Activated CD8-positive, alpha-beta T cell treated with anti-CD3 and anti-CD28 coated beads, Interleukin-2, amount 10 ng/mL, durations not matched to agents 7 days and 5 days (primary cell): ENCODE results near the gene ZSCAN1. TPM values are rescaled to one million over a fixed set of nuclear protein-coding genes. Genes with fewer than 3 reads are reported as not detected.
A peak's percentile ranks its signal among the peaks of the same experiment; 100 is the strongest.

Experiments used
- ATAC-seq: fragments of 150-1000 bp; cut with Tn5 transposase; one replicate; pipeline ENCODE4 v1.10.0; 2021; ENCODE audit warnings: moderate library complexity
- CTCF ChIA-PET: fragments of 350-600 bp; sonication (Branson Sonifier 250); formaldehyde crosslinking; loops from one replicate; lab custom pipeline; 2021; ENCODE audit warnings: antibody characterized with exemption; lab: Charles Lee
- POLR2A ChIA-PET: fragments of 350-600 bp; sonication (Branson Sonifier 250); formaldehyde crosslinking; loops from one replicate; lab custom pipeline; 2021; ENCODE audit warnings: antibody characterized with exemption; lab: Charles Lee
- DNase-seq: peaks from one replicate; pipeline ENCODE4 v3.0.0-alpha.2; 2020
- H3K27ac Mint-ChIP-seq: one replicate; pipeline ENCODE4 v1.8.0; 2021; ENCODE audit warnings: mild to moderate bottlenecking, mixed read lengths
- H3K27me3 Mint-ChIP-seq: one replicate; pipeline ENCODE4 v1.8.0; 2021; ENCODE audit warnings: low read depth, mixed read lengths
- H3K36me3 Mint-ChIP-seq: one replicate; pipeline ENCODE4 v1.8.0; 2021; ENCODE audit warnings: low read depth, mixed read lengths
- H3K4me1 Mint-ChIP-seq: one replicate; pipeline ENCODE4 v1.8.0; 2021; ENCODE audit warnings: low read depth, mixed read lengths
- H3K4me3 Mint-ChIP-seq: one replicate; pipeline ENCODE4 v1.8.0; 2021; ENCODE audit warnings: mild to moderate bottlenecking, mixed read lengths
- H3K9me3 Mint-ChIP-seq: one replicate; pipeline ENCODE4 v1.8.0; 2022; ENCODE audit warnings: mixed read lengths; ENCODE audit not compliant: insufficient read depth
- total RNA-seq, 2 experiments: library from RNA; stranded (reverse); gene quantifications; one replicate each; pipeline ENCODE4 v1.2.3, GENCODE V29; 2021

The ZSCAN1 gene
- total RNA-seq, 2 experiments from 2014 or later = not detected

DNA sequence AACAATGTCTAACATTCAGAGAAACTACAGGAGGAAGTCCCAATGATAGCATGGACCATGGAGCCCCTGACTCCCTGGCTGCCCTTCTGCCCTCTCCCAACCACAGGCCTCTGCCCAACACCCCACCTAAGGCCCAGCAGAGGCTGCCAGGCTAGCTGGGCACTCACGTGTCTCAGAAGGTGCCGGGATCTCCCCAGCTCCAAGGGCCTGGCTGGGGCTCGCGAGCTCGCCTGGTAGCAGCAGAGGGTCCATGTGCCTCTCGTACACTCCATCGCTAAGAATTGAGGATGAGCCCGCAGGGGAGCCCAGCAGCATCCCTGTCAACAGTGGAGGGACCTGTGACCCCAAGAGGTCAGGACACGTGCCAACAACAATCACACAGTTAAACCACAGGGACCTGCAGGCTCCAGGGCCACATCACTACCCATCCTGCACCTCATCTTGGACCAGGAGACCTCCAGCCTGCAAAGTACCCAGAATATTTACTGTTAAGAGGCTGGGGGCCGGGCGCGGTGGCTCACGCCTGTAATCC lies 54.8 kb downstream of the ZSCAN1 start:
- Mint-ChIP-seq H3K36me3 (peaks cover 28% of the 10 kb centered on the region), H3K4me3 (no peak overlapping the region), H3K27me3 (no peaks in the 10 kb centered on the region), H3K4me1 (no peaks in the 10 kb centered on the region), H3K9me3 (peaks cover 23% of the 10 kb centered on the region), H3K27ac (no peak overlapping the region)
- DNase-seq (no peak), ATAC-seq (no peak)
- ChIA-PET CTCF (no interaction called here), POLR2A (no interaction called here)

DNA sequence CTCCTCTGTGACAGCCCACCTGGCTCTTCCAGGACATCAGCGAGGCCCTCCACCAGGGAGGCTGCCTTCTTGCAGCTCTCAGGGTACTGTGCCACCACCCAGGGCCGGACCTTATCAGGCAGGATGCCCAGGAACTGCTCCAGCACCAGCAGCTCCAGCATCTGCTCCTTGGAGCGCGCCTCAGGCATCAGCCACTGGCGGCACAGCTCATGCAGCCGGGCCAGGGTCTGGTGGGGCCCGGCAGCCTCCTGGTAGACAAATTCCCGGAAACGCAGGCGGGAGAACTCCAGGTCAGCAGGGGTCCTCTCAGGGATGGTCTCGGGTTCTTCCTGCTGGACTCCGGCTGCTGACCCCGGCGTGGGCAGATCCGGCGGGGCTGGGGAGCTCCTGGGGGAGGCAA lies 56.0 kb downstream of the ZSCAN1 start:
- POLR2A ChIA-PET = no interaction called here
- ATAC-seq (no peak), DNase-seq (no peak)
- no peak overlapping the region for H3K27ac Mint-ChIP-seq
- H3K4me1 Mint-ChIP-seq = no peaks in the 10 kb centered on the region
- peaks cover 26% of the 10 kb centered on the region for H3K36me3 Mint-ChIP-seq
- H3K4me3 Mint-ChIP-seq = no peak overlapping the region
- H3K9me3 Mint-ChIP-seq = peaks cover 20% of the 10 kb centered on the region
- CTCF ChIA-PET = no interaction called here
- H3K27me3 Mint-ChIP-seq = no peaks in the 10 kb centered on the region

DNA sequence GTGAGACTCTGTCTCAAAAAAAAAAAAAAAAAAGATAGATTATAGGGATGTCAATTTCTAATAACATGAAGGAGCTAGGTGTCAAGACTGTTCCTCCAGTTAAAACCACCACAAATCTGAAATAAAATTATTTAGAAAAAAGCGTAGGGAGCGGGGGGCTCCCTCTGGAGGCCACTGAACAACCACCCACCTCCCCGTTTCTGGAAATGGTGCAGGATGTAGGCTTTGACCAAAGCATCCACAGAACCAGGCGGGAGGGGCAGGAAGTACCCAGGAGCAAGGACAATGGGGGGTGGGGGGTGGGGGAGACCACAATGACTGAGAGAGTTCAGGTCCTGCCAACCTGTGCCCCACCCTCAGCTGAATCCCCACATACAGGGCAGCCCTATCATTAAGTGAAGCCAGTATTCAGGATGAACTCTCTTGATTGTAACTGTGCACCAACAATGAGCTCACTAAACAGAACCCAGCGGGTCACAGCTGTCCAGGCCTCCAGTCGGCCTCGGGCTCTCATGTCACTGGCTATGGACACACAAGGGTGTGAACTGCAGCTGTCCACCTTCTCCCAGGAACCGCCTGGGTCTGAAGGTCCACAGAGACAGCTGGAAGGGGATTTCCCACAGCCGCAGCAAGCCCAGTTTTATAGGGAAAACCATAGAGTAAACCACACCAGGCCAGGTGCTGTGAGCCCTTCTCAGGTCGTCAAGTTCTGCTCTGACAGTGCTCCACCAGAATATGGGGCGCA lies 57.6 kb downstream of the ZSCAN1 start:
- H3K36me3 Mint-ChIP-seq = peaks cover 28% of the 10 kb centered on the region
- H3K27ac Mint-ChIP-seq = no peak overlapping the region
- H3K4me1 Mint-ChIP-seq = no peaks in the 10 kb centered on the region
- H3K9me3 Mint-ChIP-seq = peaks cover 24% of the 10 kb centered on the region
- no peak overlapping the region for H3K4me3 Mint-ChIP-seq
- POLR2A ChIA-PET = no interaction called here
- CTCF ChIA-PET = no interaction called here
- DNase-seq = no peak
- ATAC-seq = no peak
- no peaks in the 10 kb centered on the region for H3K27me3 Mint-ChIP-seq

DNA sequence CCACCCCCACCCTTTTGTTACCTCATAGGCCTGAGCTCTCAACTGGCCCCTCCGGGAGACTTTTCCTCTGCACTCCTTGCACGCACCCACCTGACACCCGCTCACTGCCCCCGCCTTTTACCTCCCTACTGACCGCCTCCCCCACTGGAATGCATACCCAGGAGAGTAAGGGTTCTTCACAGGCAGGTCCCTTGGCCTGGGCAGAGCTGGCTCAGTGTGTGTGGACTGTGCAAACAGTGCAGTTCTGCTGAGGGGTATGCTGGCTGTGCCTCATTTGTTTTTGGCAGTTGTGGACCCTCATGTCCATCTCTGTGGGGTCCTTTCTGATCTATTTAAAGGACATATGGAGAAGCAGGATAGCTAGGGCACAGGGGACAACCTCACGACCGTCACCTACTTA lies 59.2 kb downstream of the ZSCAN1 start:
- Mint-ChIP-seq H3K9me3 (peaks cover 21% of the 10 kb centered on the region), H3K27me3 (no peaks in the 10 kb centered on the region), H3K4me3 (no peak overlapping the region), H3K36me3 (peaks cover 27% of the 10 kb centered on the region), H3K27ac (no peak overlapping the region), H3K4me1 (peaks cover 6% of the 10 kb centered on the region)
- POLR2A ChIA-PET = interaction anchor here (0.6 to 1.1 kb wide), 2 partner anchors 57 to 658 kb away, joined by 3 to 4 read pairs; partner anchors contain the start of genes ZNF329 and ZNF749
- DNase-seq (no peak), ATAC-seq (no peak)
- CTCF ChIA-PET = no interaction called here

DNA sequence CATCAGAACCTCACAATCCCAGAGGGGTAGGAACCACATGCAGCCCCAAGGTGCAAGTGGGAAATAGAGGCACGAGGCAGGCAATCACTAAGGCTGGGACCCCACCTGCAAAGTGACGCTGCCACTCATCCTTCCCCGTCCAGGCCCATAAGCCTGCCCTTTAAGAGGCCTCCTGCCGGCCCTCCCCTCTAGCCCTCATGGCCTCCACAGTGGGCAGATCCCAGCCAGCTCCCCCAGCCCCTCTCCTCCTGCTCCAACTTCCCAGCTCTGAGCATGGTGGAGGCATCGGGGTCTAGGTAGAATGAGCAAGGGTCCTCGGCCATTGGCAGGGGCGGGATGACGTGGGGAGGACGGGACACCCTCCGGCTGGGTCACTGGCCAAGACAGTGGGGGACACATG lies 61.5 kb downstream of the ZSCAN1 start:
- Mint-ChIP-seq H3K9me3 (peaks cover 18% of the 10 kb centered on the region), H3K27me3 (no peaks in the 10 kb centered on the region), H3K27ac (no peak overlapping the region), H3K4me1 (peaks cover 13% of the 10 kb centered on the region), H3K4me3 (no peak overlapping the region), H3K36me3 (peaks cover 26% of the 10 kb centered on the region)
- ChIA-PET CTCF (no interaction called here), POLR2A (no interaction called here)
- ATAC-seq = no peak
- no peak for DNase-seq

DNA sequence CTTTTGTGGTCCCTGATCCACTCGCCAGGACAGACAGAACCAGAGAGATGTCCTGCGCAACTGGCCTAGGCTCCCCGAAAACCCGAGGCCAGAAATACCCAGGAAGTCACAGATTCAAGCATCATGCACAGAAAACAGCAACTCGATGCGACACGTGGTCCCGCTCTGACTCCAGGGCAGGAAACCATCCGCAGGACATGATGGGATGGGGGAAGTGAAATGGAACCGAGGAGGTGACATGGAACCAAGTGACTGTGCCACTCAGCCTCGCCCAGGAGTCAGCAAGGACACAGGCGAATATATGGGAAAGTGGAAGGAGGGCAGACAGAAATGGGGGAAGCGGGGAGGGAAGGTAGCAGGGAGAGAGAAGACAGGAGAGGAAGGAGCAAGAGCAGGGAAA lies 63.1 kb downstream of the ZSCAN1 start:
- Mint-ChIP-seq H3K4me3 (peak overlapping the region; percentile 61), H3K36me3 (peaks cover 23% of the 10 kb centered on the region), H3K27me3 (no peaks in the 10 kb centered on the region), H3K27ac (peak overlapping the region; percentile 80), H3K4me1 (peaks cover 13% of the 10 kb centered on the region), H3K9me3 (peaks cover 15% of the 10 kb centered on the region)
- ChIA-PET CTCF (no interaction called here), POLR2A (no interaction called here)
- no peak for DNase-seq
- no peak for ATAC-seq

DNA sequence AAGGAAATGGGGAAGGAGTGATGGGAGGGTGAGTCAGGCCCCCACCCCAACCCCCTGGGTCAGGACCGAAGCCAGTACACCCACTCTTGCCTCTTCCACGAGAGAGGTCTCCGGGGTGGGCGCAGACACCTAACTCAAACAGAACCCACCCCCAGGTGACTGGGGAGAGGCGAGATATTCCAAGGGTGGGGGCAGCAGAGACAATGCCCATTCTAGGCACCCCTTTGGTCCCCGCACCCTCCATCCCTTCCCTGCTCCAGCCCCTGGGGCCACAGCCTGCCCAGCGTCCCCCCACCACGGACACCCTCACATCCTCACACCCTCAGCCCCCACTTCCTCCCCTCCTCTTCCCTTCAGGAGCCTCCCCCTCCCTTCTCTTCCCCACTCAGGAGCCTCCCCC lies 63.5 kb downstream of the ZSCAN1 start:
- Mint-ChIP-seq H3K9me3 (peaks cover 15% of the 10 kb centered on the region), H3K4me3 (peak overlapping the region; percentile 61), H3K27me3 (no peaks in the 10 kb centered on the region), H3K36me3 (peaks cover 22% of the 10 kb centered on the region), H3K4me1 (peaks cover 13% of the 10 kb centered on the region), H3K27ac (peak overlapping the region; percentile 80)
- CTCF ChIA-PET = no interaction called here
- ATAC-seq (no peak), DNase-seq (no peak)
- POLR2A ChIA-PET = no interaction called here

DNA sequence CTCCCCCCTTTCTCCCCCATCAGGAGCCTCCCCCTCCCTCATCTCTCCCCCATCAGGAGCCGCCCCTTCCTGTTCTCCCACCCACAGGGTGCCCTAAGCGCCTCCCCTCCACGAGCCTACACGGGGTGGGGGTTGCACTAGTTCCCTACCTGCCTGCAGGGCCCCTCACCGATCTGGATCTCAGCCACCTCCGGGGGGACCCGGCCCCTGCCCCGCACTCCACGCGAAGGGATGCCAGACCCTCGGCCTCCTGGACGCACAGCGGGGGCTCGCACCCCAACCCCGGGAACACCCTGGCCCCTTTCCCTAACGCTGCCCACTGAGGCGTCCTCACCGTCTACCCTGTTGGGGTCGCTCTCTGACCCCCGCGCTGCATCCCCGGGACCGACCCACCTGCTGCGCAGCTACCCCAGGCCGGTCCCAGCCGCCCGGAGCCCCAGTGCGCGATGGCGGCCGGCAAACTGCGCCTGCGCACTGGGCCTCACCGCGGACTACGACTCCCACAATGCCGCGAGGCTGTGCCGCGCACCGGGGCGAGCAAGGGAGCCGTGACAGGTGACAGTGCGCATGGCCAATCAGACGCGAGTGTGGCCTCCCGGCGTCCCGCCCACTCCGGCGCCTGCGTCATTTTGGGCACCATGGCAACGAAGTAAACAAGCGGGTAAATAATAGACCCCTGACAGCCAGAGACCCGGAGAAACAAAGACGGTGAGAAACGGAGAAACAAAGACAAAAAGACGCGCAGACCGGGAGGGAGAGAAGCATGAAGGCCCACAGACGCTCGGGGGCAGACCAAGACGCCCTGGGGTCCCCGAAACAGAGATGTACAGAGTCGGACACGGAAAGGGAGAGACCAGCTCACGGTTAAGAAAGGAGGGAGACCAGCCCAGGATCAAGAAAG lies 64.2 kb downstream of the ZSCAN1 start, which contains the start of gene ZSCAN18:
Gene ZSCAN18, minus strand, starts transcription at position 451 of the 901 bp plus-strand sequence. CDS start 7,964 bp downstream, outside the sequence.
- H3K9me3 Mint-ChIP-seq = peaks cover 17% of the 10 kb centered on the region
- POLR2A ChIA-PET = interaction anchor here (1.8 kb wide), 1 partner anchor 95 kb away, joined by 5 read pairs; the partner anchor contains the start of gene ZNF606

DNA sequence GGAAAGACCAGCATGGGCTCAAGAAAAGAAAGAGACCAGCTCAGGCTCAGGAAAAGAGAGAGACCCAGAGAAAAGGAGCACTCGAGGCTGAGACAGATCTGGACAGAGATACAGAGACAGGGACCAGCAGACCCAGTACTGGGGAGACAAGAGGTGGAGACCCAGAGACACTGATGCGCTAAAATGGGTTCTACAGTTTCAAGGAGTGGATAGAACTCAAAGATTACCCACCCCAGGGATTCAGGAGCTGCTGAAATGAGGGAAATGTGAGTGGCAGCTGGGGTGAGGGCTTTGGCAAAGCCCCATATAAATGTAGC lies 64.8 kb downstream of the ZSCAN1 start:
- ATAC-seq (no peak), DNase-seq (no peak)
- peaks cover 19% of the 10 kb centered on the region for H3K9me3 Mint-ChIP-seq
- ChIA-PET POLR2A (interaction anchor here (1.8 kb wide), 1 partner anchor 95 kb away, joined by 5 read pairs; the partner anchor contains the start of gene ZNF606), CTCF (interaction anchor here (1.2 kb wide), 1 partner anchor 76 kb away, joined by 4 read pairs; no protein-coding TSS in a partner anchor)
- H3K4me3 Mint-ChIP-seq = peak overlapping the region; percentile 87
- peak overlapping the region; percentile 98 for H3K27ac Mint-ChIP-seq
- peaks cover 22% of the 10 kb centered on the region for H3K36me3 Mint-ChIP-seq
- no peaks in the 10 kb centered on the region for H3K27me3 Mint-ChIP-seq
- peaks cover 13% of the 10 kb centered on the region for H3K4me1 Mint-ChIP-seq

More for the DNA sequence above, 64.2 kb downstream of the ZSCAN1 start, which contains the start of gene ZSCAN18:
- no peaks in the 10 kb centered on the region for H3K27me3 Mint-ChIP-seq
- H3K4me1 Mint-ChIP-seq = peaks cover 13% of the 10 kb centered on the region
- H3K36me3 Mint-ChIP-seq = peaks cover 24% of the 10 kb centered on the region
- DNase-seq = peak; percentile 96
- ATAC-seq = peak; percentile 96
- CTCF ChIA-PET = interaction anchor here (1.2 kb wide), 1 partner anchor 76 kb away, joined by 4 read pairs; no protein-coding TSS in a partner anchor
- peak within 1 kb of the TSS; percentile 87 for H3K4me3 Mint-ChIP-seq
- H3K27ac Mint-ChIP-seq = peak within 1 kb of the TSS; percentile 98
